ENCODE results near the gene PHACTR4.
"Not testable (repeated sequence)": the region's sequence is repeated elsewhere in the genome, so short reads cannot be mapped to it uniquely, and the experiment has no call there.

Gene PHACTR4

DNA sequence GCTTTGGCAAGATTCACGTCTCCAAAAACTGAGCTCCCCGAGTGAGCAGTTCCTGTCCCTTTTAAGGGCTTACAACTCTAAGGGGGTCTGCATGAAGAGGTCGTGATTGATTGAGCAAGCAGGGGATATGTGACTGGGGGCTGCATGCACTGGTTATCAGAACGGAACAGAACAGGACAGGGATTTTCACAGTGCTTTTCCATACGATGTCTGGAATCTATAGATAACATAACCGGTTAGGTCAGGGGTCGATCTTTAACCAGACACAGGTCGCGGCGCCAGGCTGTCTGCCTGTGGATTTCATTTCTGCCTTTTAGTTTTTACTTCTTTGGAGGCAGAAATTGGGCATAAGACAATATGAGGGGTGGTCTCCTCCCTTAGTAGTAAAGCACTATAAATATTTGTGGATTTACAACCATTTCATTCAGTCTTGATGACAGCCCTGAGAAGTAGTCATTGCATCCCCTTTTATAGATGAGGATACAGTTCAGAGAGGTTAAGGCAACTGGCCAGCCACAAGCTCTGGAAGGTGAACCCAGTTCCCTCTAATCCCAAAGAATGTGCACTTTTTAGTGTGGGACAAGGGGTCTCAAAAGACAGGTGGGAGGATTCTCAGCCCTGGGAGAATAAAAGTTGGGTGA, 155.6 kb downstream of the PHACTR4 start:
- DNase-seq (ENCODE audit: low read depth), result not testable (repeated sequence)

DNA sequence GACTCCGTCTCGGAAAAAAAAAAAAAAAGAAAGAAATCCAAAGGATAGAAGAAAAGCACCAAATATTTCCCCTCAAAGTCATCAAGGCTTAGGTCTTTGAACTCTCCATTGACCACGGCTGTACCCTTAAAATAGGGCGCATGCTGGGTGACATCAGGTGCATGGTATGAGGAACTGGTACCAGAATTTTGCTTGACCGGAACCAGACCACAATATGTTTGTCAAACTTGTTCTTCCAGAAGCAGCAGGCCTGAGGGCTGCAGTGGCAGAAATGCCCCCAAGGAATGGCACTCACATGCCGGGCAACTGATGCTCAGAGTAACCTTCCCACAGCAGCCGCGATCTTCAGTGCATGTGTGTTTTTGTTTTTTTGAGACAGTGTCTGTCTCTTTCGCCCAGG, 157.3 kb downstream of the PHACTR4 start:
- no peak for DNase-seq (ENCODE audit: low read depth)

DNA sequence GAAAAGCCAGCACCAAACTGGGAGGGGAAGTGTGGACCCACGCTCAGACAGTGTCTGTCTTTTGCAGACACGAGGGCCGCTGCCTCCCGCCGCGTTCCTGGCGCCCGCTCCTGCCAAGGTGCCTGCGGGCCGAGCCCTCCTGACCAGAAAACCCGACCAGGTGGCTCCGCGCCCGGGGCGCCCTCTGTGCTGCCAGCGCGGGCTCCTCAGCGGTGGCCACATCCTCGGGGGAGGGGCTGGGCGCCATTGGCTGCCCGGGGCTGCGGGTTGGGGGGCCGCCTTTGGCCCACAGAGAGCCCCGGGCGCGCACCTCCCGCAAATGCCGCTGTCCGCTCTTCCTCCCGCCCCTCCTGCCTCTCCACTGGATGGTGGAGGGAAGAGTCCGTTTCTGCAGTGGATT, 160.9 kb downstream of the PHACTR4 start:
- no peak for DNase-seq (ENCODE audit: low read depth)

DNA sequence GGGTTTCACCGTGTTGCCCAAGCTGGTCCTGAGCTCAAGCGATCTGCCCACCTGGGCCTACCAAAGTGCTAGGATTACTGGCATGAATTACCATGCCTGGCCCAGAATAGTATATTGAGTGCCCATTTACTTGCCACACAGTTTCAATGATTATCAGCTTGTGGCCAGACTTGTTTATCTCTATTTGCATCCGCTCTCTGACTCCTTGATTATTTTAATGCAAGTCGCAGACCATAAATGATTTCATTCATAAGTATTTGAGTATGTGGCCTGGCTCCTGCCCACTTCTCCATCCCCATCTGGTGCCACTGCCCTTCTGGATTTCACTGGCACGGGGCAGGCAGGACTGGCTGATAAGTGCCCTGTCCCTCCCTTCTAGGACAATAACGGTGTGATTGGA, 165.1 kb downstream of the PHACTR4 start:
- no peak for DNase-seq (ENCODE audit: low read depth)

DNA sequence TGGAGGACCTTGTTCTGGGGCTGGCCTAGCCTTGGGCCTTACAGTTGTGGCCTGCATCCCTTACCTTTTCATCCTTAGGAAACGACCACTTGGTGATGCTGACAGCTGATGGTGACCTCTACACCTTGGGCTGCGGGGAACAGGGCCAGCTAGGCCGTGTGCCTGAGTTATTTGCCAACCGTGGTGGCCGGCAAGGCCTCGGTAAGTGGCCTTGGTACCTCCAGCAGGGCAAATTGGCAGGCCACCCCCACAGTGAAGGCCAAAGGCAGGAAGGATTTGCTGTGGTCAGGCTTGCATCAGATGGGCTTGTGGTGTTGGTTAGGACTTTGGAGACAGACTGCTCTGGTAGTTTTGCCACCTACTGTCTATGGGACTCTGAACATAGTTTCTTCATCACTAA, 165.6 kb downstream of the PHACTR4 start:
- DNase-seq (ENCODE audit: low read depth), result no peak

DNA sequence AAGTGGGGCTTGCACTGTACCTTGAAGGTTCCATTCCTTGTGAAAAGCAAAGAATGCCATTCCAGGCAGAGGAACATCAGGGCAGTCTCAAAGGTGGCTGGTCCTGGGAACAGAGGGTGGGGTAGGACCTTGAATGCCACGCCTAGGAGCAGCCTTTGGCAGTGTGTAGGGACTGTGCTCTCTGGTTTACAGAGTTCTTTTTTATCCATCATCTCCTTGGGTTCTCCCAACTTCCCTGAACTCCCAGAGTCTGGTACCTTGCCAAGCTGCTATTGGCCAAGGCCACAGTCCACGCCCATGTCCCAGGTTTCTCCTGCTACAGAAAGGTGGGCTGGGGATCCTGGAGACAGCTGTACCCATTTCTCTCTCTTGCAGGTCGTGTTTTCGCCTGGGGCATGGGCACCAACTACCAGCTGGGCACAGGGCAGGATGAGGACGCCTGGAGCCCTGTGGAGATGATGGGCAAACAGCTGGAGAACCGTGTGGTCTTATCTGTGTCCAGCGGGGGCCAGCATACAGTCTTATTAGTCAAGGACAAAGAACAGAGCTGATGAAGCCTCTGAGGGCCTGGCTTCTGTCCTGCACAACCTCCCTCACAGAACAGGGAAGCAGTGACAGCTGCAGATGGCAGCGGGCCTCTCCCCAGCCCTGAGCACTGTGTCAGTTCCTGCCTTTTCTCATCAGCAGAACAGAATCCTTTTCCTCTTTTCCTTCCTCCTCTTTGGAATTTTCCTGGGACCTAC, 168.1 kb downstream of the PHACTR4 start:
- no peak for DNase-seq (ENCODE audit: low read depth)

DNA sequence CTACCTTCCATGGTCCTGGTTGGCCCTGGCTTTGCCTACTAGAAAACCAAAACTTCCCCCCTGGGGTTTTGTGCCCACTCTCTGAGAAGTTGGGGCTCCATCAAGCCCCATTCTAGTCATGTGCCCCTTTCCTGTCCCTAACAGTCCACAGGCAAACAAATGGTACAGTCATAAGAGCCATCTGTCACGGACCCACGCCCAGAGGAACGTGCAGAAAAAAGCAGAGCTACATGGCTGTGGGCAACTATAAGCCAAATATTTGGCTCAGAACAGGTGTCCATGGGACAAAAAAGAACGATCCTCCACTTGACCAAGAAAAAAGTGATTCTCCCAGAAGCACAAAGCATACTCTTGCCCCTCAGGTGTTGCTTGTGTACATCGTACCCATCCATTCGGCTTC, 168.7 kb downstream of the PHACTR4 start:
- DNase-seq (ENCODE audit: low read depth), result no peak

DNA sequence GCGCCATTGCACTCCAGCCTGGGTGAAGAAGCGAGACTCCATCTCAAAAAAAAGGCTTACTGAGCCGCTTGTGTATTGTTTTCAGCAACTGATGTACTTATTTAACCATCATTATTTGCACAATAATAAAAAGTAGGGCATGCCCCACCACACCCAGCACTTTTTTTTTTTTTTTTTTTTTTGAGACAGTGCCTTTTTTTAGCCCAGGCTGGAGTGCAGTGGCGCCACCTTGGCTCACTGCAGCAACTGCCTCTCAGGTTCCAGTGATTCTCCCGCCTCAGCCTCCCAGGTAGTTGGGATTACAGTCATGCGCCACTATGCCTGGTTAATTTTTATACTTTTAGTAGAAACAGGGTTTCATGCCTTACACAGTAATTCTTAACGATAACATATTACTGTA, 171.1 kb downstream of the PHACTR4 start:
- no peak for DNase-seq (ENCODE audit: low read depth)

DNA sequence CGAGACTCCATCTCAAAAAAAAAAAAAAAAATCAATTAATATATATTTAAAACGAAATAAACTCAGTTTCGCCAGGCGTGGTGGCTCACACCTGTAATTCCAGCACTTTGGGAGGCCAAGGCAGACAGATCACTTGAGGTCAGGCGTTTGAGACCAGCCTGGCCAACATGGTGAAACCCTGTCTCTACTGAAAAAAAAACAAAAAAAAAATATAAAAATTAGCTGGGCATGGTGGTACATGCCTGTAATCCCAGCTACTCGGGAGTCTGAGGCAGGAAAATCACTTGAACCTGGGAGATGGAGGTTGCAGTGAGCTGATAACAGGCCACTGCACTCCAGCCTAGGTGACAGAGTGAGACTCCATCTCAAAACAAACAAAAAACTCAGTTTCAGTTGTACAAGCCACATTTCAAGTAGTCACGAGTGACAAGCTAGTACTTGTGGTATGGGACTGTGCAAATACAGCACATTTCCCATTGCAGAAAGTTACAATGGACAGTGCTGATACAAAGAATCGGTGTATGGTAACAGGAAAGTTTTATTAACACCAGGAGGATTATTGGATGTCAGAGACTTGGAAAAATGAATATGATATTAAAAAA, 172.0 kb downstream of the PHACTR4 start:
- DNase-seq (ENCODE audit: low read depth), result not testable (repeated sequence)

DNA sequence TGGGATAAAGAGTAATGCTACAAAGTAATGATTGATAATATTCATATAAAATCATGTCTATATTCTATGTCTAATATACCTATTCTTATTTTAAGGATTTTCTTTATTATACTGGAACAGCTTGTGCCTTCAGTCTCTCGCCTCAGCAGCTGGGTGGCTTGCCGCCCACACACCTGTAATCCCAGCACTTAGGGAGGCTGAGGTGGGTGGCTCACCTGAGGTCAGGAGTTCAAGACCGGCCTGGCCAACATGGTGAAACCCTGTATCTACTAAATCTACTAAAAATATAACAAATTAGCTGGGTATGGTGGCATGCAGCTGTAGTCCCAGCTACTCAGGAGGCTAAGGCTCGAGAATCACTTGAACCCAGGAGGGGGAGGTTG, 175.7 kb downstream of the PHACTR4 start:
- DNase-seq (ENCODE audit: low read depth), result no peak

DNA sequence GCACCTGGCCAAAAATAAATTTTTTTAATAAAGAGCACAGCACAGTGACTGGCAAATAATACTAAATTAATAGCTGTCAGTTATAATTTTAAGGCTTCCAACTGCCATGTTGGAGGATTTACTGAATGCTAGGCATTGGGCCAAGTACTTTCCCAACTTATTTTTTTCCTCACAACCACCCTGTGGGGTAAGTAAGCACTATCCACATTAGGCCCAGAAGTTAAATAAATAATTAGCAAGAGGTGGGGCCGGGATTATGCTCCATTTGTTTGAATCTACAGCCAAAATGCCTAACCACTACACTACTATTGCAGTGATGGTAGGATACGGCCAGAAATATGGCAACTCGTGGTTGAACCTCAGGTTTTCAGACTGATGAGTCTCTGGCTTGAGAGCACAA, 178.8 kb downstream of the PHACTR4 start:
- no peak for DNase-seq (ENCODE audit: low read depth)

Measured in T-helper 22 cell (primary cell).